Activated CD8-positive, alpha-beta memory T cell treated with anti-CD3 and anti-CD28 coated beads, Interleukin-2, amount 50 U/mL, for 48 hours (primary cell): ENCODE measurements around the gene LRTM1.

Experiments used
- DNase-seq: peaks from one replicate; pipeline ENCODE4 v3.0.0-alpha.2; 2020

The LRTM1 gene

GRCh38 chr3:54889731-54890130 lies 38.1 kb downstream of the LRTM1 start:
- no peak for DNase-seq

GRCh38 chr3:54888873-54889272 lies 39.0 kb downstream of the LRTM1 start:
- no peak for DNase-seq

GRCh38 chr3:54888162-54888561 lies 39.7 kb downstream of the LRTM1 start:
- DNase-seq = no peak

GRCh38 chr3:54882129-54882833 lies 45.6 kb downstream of the LRTM1 start:
- no peak for DNase-seq

- DNase-seq = no peak
Measured at GRCh38 chr3:54878145-54878544, 49.7 kb downstream of the LRTM1 start.

GRCh38 chr3:54877730-54878129 lies 50.1 kb downstream of the LRTM1 start:
- no peak for DNase-seq

- DNase-seq = no peak
Measured at GRCh38 chr3:54876694-54877093, 51.2 kb downstream of the LRTM1 start.

- DNase-seq = no peak
Measured at GRCh38 chr3:54875596-54876268, 52.1 kb downstream of the LRTM1 start.

- no peak for DNase-seq
Measured at GRCh38 chr3:54874816-54875556, 52.9 kb downstream of the LRTM1 start.

GRCh38 chr3:54873059-54874010 lies 54.5 kb downstream of the LRTM1 start:
- no peak for DNase-seq

GRCh38 chr3:54871867-54872266 lies 56.0 kb downstream of the LRTM1 start:
- DNase-seq = no peak

GRCh38 chr3:54870423-54870822 lies 57.4 kb downstream of the LRTM1 start:
- DNase-seq = no peak
